ENCODE results near the gene ZG16B.

ZG16B gene

DNA sequence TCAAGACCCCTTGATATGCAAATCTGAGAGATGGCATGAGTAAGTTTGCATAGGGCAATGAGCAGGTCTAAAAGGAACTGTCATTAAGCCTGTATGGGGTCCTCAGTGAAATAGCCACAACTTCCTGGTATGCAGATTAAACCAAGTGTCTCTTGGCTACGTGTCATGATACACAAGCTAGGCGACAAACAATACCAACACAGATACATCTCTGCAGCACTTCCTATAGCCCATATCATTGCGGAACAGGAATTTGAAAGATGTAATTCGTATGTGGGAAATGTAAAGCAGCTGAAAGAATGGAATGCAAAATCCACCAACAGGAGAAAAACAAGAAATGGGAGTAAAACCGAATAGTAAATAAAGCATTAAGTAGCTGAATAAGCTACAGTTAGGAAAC, 15.0 kb downstream of the ZG16B start:
- no peak for DNase-seq (ENCODE audit: low read depth)

DNA sequence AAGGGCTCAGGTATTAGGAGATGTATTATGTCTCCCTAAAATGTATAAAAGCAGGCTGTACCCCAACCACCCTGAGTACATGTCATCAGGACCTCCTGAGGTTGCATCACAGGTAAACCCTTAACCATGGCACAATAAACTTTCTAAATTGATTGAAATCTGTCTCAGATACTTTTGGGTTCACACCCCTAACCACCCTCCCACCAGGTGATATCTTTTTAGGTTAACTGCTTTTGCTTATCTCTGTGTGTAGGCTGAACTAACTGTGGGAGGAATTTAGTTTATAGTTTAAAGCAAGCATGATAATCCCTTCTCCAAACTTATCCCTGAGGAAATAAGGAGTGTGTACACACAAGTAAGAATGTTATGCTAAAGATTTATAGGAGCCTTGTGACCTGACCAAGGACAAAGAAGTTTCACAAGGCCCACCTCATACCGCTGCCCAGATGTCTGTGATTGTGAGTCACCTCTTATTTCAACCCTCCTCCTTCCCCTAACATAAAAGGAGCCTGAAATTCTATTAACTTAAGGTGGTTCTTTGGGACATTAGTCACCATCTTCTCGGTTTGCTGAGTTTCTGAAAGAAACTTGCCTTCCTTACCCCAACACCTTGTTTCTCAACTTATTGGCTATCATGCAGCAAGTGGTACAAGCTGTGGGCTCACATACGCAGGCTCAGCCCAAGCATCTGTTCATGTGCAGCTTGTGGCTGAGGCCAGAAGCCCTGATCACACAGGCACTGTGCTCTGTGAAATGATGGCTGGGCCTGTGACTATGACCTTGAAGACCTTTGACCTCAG, 16.6 kb downstream of the ZG16B start:
- peak; percentile 38 for DNase-seq (ENCODE audit: low read depth)

DNA sequence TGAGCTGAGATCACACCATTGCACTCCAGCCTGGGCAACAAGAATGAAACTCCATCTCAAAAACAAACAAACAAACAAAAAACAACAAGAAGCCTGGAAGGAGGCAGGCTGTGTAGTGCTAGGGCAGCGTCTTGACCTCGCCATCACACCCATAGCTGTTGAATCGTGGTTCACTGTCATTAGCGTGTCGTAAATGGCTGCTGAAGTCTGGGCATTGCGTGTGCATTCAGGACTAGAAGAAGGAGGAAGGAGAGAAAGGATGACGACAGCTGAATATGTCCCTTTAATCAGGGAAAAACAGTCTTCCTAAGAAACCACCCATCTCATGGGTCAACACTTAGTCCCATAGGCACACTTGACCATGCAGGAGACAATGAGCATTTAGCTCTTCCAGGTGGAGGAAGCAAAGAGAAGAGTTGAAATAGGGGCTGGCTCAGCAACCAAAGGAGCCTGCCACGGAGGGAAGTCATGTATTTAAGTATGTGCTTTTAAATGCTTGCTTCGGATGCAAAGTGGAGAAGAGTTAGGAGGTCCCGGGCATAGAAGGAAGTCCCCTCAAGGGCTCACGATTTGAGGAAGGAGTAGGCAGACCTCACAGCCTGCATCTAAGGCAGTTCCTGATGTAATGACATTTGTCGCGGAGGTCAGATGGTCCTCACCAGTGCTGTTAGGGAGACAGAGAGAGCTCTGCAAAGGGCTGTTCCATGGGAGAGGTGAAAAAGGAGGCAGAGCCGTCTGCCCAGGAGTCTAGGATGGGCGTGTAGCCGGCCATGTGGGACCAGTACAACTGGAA, 19.0 kb downstream of the ZG16B start:
- DNase-seq (ENCODE audit: low read depth): no peak

DNA sequence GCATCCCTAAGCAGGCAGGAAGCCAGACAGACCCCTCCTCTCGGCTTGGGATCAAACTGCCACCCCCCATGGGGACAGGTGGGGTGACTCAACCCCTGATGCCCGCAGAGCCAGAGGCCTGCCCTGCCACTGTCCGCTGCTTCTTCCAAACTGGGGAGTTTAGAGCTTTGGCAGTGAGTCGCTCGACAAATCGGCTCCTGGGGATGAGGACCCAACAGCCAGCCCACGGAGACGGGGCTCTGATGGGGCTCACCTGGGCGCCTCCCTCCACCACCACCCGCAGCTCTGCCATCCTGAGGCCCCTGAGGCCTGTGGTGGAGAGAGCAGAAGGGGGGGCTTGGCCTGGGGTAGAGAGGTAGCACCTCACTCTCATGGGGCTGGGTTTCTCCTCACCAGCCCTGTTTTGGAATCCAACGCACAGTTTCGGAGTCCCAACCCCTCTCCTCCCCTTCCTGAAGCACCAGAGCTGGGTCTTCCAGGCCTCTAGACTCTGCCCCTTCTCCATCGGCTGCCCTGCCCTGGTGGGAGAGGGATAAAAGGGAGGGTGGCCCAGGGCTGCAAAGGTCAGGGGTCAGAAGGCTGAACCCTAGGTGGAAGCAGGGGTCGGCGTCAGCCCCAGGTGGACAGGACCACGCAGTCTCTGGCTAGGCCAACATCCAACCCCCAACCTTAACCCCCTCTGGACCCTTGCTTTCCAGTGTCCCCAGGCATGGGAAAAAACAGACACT, 22.1 kb downstream of the ZG16B start:
- no peak for DNase-seq (ENCODE audit: low read depth)

DNA sequence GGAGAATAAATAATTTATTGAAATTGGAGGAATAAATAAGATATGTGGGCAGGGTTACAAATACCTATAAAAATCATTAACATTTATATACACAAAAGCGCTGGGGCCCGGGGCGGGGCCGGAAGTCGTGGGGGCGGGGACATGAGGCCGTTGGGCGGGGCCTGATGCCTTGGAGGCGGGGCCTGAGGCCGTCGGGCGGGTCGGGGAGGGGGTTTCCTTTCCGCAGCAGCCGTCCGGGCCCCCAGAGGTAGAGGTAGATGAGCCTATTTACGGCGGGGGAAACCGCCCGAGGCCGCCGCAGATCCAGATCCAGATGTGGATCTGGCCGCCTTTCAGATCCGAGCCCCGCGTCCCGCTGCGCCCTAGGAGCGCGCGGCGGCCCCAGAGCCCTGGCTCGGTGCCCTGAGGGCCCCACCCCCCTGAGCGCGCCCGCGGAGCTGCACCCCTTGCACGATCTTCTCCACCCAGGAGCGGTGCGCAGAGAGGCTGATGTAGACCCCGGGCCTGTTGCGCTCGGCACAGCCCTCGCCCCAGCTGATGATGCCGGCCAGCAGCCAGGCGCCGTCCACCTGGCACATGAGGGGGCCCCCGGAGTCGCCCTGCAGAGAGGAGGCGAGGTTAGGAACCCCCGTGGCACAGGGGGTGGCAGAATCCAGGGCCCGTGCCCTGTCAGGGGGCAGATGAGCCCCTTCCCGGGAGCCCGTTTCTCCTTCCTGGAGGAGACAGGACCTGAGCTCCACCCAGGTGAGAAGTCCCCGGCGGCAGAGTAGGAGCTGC, 22.8 kb downstream of the ZG16B start:
- no peak for DNase-seq (ENCODE audit: low read depth)

DNA sequence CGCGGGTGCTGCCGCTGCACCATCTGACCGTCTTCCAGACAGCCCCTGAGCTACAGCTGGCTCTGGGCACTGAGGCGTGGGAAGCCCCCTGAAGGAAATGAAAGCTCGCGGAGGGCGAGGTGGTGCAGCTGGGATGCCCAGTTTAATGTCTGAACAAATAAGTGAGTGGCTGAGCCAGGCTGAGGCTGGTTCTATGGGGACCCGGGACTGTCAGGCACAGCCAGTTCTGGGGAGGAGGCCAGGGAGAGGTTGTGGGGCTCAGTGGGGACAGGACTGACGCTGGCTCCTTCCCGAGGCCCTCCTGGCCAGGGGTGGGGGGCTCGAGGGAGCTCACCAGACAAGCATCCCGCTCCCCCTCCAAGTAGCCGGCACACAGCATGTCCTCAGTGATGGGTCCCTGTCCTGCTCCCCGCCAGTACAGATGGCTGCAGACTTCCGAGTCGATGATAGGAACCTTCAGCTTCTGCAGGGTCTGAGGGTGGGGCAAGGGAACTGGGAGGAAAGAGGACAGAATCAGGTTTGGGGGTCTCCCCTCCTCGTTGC, 23.5 kb downstream of the ZG16B start:
- no peak for DNase-seq (ENCODE audit: low read depth)

DNA sequence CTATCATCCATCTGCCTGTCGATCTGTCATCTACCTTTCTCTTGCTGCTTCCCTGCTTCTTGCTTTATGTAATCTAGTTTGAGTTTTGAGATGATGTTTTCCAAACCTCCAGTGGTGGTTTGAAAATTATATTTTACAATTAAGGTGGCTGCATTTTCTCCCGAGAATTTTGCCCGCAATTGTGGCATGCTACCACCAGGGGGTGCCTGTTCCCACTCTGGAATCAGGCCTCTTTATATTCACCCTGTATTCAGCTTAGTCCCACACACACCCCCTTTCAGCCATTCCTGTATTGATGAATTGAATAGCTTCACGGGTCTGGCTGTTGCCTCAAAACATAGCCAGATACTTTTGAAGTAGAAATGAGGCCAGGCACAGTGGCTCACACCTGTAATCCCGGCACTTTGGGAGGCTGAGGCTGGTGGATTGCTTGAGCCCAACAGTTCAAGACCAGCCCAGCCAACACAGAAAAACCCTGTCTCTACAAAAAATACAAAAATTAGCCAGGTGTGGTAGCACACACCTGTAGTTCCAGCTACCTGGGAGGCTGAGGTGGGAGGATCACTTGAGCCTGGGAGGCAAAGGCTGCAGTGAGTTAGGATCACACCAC, 24.7 kb downstream of the ZG16B start:
- DNase-seq (ENCODE audit: low read depth): no peak

DNA sequence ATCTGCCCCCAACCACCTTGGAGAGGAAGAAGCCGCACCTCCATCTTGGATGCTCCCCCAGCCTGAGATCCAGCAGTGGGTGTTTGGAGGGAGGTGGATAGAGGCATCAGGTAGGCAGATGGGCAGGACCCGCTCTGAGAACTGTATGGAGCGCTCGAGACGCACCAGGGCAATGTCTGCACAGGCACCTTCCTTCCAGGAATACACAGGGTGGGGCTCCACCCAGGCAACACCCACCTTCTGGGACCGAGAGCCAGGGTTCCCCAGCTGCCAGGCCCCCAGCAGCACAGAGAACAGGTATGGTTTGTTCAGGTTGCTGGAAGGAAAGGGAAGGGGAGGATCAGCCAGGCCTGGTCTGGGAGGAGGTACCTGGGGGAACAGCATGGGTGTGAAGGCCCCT, 25.4 kb downstream of the ZG16B start:
- no peak for DNase-seq (ENCODE audit: low read depth)

DNA sequence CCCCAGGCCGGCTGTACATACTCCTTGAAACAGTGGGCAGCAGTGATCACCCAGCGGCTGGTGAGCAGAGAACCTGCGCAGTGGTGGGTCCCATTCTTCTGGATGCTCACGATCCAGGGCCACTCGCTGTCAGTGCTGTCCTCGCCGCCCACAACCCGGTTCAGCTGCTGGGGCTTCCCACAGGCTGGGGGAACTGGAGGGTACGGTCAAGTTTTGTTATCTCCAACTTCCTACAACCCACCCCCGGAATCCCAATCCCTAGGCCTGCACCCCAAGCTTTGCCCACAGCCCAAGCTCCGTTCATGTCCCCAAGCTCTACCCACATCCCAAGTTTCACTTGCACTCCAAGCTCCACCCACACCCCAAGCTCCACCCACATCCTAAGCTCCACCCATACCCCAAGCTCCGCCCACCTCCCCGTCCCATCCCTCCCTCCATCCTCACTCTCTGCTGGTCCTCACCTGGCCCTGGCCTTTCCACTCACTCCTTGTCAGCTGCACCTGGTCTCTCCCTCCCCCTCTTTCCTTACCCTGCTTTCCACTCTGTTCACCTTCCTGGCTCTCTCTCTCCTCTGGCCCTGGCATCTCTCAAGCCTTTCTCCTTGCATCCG, 26.1 kb downstream of the ZG16B start:
- no peak for DNase-seq (ENCODE audit: low read depth)

DNA sequence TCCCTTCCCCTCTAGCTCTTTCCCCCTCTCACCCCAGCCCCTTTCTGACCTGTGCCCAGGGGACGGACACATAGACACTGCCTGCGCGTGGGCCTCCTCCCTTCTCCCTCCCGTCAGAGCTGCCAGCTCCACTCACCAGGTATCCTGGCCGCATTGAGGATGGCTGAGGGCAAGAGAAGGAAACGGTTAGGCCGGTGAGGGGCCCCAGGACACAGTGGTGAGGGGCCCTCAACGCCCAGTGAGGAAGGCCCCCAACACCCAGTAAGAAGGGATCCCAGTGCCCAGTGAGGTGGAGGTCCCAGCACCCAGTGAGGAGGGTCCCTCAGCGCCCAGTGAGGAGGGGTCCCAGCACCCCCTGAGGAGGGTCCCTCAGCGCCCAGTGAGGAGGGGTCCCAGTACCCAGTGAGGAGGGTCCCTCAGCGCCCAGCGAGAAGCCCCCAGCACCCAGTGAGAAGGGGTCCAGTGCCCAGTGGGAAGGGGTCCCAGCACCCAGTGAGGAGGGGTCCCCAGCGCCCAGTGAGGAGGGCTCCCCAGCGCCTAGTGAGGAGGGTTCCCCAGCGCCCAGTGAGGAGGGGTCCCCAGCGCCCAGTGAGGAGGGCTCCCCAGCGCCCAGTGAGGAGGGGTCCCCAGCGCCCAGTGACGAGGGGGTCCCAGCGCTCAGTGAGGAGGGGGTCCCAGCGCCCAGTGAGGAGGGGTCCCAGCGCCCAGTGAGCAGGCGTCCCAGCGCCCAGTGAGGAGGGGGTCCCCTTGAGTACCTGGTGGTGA, 26.8 kb downstream of the ZG16B start:
- DNase-seq (ENCODE audit: low read depth): no peak

DNA sequence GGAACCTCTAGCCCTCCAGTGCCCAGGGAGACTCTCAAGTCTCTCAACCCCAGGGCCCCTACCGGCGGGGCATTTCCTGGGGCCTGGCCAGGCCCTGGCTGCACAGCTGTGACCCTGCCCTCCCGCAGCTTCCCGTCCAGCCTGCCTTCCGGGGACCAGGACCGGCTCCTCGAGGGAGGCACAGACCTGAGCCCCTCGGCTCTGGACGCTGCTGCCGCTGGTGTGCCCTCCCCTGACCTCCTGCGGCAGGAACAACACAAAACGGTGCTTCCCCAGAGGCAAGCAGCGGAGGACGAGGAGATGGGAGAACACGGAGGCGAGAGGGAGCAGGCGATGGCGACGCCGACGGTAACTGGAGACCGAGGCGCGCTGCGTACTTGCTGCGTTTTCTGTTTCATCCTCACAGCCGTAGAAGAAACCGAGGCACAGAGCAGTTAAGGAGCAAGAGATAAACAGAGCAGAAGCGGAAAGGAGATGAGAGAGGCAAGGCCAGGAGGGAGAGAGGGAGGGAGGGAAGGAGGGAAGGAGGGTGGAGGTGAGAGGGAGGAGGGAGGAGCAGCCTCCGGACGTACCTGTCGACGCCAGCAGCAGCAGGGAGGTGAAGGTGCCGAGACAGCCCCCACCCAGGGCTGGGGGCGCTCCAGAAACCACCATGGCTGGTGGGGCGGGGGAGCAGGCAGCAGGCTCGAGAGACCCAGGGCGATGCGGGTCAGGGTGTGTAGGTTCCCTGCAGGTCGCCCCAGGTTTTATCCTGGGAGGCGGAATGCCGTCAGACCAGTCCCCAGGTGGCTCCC, 27.5 kb downstream of the ZG16B start, which contains the start of gene PRSS22:
TSS of gene PRSS22 (minus strand) at position 720 of the 794 bp plus-strand sequence. CDS start at position 654, 66 bp downstream.
- no peak for DNase-seq (ENCODE audit: low read depth)

DNA sequence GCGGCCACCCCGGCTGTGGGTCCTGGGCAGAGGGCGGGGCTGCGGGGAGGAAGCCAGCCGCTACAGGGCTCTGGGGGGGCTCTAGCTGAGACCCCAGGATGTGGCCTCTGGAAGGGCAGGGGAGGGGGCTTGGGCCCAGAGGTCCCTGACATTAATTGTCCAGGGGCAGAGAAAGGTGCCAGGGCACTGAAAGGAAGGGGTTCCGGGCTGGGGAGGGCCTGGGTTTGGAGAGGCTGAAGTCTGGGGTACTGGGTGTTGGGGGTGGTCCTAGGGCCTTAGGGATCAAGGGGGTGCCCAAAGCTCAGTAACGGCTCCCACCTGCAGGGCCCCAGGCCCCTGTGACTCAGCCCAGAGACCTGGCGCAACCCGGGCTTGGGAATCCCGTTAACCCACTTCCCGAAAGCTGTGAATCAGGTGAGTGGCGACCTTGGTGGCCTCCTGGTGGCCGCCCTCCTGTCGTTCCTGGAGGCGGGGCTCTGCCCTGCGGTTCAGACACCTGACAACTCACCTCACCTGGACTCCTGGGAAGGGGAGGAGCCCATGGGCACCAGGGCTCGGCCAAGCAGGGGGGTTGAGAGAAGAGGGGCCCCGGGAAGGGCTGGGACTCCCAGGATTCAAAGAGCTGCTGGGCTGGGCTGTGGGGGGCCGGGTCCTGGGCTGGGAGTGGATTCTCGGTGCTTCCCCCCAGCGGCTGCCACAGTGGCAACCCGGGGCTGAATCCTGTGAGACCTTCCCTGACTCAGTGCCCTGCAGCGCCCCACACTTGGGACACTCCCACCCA, 28.3 kb downstream of the ZG16B start:
- DNase-seq (ENCODE audit: low read depth): no peak

DNA sequence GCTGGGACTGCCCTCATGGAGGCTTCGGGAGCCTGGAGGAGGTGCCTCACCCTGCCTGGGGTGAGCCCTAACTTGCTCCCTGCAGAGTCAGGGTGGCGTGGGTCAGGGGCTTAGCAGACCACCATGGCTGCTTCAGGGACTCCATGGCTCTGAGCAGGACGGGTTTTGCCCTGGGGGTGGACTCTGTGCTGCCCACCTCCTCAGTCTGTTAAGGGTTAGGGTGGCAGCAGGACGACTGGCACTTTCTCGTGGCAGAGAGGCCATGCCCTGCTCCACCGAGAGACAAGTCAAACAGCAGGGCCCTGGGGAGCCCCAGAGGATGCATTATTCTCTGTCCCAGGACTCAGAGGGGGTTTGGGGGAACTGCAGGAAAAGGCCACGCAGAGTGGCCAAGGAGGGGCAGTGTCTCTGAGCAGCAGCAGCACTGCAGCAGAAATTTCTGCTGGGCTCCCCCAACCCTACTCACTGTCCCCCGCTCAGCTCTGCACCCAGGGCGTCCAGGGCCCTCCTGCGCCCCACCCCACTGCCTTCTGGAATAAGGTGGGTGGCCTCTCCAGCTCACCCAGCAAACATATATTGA, 29.7 kb downstream of the ZG16B start:
- DNase-seq (ENCODE audit: low read depth): no peak

DNA sequence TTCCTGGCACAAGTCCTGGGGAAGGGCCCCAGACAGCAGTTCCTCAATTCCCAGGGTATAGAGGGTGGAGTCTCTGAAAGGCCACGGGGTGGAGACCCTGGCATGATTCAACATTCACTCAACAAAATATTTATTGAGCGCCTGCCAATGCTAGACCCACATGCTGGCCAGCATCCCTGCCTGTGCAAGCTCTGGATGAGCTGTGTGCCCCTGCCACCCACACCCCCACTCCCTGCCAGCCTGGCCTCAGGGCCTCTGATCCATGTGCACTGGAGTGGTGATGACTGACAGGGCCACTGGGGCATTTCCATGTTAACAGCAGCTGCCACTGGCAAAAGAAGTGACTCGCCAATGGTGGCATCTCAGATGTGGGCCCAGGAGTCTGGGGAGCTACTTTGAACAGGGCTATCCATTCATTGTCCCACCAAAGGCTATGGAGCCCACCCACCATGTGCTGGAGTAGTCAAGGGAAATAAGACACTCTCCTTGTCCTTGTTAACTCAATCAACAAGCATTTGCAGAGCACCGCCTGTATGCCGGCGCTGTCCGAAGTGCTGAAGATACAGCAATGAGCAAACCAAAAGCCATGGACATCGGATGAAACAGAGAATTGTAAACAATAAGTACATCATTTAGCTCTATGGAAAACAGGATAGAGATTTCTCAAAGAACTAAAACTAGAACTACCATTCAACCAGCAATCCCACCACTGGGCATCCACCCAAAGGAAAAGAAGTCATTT, 30.9 kb downstream of the ZG16B start:
- DNase-seq (ENCODE audit: low read depth): no peak

DNA sequence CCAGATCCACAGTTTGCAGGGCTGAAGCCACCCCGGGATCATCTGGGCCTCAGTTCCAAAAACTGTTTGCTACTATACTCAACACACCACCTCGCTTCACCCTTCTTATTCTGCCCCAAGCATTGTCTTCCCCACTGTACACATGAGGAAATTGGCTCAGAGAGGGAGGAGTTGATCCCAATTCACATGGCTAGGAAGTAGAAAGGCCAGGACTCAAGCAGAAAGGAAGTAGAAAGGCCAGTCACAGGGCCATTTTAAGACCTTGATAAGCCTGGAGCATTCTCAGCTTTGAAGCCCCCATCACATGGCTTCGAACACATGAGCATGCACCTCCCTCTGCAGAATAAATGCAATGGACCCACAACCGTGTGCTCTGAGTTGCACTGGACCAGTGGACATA, 35.5 kb downstream of the ZG16B start:
- no peak for DNase-seq (ENCODE audit: low read depth)

DNA sequence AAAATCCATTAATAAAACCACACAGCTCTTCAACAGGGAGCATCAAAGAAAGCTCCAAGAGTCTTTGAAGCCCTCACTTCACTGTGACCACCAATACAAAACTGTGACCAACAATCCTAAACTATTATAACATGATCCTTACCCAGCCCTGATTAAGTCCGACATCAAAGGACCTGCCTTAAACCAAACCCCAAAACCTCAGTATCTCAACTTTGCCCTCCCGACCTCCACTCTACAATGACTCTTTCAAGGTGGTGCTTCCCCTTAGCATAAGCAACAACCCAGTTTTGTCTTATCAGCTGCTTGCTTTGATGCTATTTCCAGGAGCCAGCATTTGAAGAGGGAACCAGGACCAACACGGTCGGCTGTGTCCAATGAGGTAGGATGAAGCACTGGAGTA, 36.3 kb downstream of the ZG16B start:
- DNase-seq (ENCODE audit: low read depth): no peak

DNA sequence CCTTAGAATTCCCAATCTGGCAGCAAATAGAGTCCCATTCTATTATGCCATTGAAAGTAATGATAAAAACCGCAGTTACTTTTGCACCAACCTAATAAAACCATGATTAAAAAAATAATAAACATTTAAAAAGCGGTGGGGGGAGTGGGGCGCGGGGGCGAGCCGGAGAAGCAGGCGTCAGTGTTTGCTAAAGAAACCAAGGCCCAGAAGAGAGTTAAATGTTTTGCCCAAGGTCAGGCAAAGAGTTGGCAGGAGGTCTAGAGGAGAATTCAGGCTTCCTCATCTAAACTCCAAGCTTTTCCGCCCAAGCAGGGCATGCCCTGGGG, 37.5 kb downstream of the ZG16B start:
- DNase-seq (ENCODE audit: low read depth): no peak
